Endothelial cell of umbilical vein (primary cell): ENCODE data around the gene CNN2. TPM values are rescaled to one million over a fixed set of nuclear protein-coding genes. Genes with fewer than 3 reads are reported as not detected.

Experiments used
- BruUV-seq: library from RNA; stranded (reverse); fragments of 400-500 nt; replicated peaks from 2 replicates; lab custom pipeline; 2021; lab: Mats Ljungman, UMichigan
- CTCF ChIA-PET: fragments of 300-600, 350-600 bp; sonication (Branson Sonifier 250); formaldehyde crosslinking; loops from one replicate; lab custom pipeline; 2021; ENCODE audit warnings: antibody characterized with exemption, inconsistent platforms; lab: Charles Lee
- POLR2A ChIA-PET: fragments of 300-600, 350-600 bp; sonication (Branson Sonifier 250); formaldehyde crosslinking; loops from one replicate; lab custom pipeline; 2021; ENCODE audit warnings: antibody characterized with exemption, inconsistent platforms; lab: Charles Lee
- DNase-seq: peaks from one replicate; pipeline ENCODE4 v3.0.0-alpha.2; 2011; ENCODE audit warnings: low read depth, low spot score
- FAIRE-seq: peaks from 2 replicates; lab custom pipeline; 2011; peaks lifted over from hg19 to GRCh38; lab: Jason Lieb, UNC
- H2AFZ ChIP-seq: 2 replicates; pipeline ENCODE4 v1.6.0; 2012; ENCODE audit warnings: low read depth, low read length, control low read depth, inconsistent platforms
- H3K27ac ChIP-seq: 2 replicates; pipeline ENCODE4 v1.5.1; 2011; ENCODE audit warnings: low read depth, mild to moderate bottlenecking, control low read depth, low read length, moderate library complexity; ENCODE audit not compliant: insufficient read depth
- H3K27me3 ChIP-seq, 2 experiments: 2 replicates each; pipeline versions ENCODE4 v1.6.0 to v1.6.1; 2011; ENCODE audit warnings: low read length in 2 of 2, mixed read lengths in 1 of 2; ENCODE audit not compliant: control insufficient read depth in 2 of 2, insufficient read depth in 2 of 2
- H3K36me3 ChIP-seq, 2 experiments: 2 replicates in 1 of 2; 3 replicates in 1 of 2; pipeline ENCODE4 v1.5.1; 2011; ENCODE audit warnings: low read length in 2 of 2, mild to moderate bottlenecking in 1 of 2, moderate library complexity in 1 of 2; ENCODE audit not compliant: control insufficient read depth in 2 of 2, insufficient read depth in 2 of 2; ENCODE audit errors: extremely low read depth in 1 of 2
- H3K4me1 ChIP-seq: 3 replicates; pipeline ENCODE4 v1.5.1; 2011; ENCODE audit warnings: mild to moderate bottlenecking, low read length; ENCODE audit not compliant: control insufficient read depth, insufficient read depth; ENCODE audit errors: extremely low read depth
- H3K4me2 ChIP-seq: 2 replicates; pipeline ENCODE4 v1.6.1; 2011; ENCODE audit warnings: low read length, control low read depth, mixed read lengths; ENCODE audit not compliant: insufficient read depth
- H3K4me3 ChIP-seq, 3 experiments: fragments of 200-600 bp in 1 of 3; sonication (generic), shearing (Covaris generic) in 1 of 3; replicated peaks in 1 of 3; 2 replicates each; pipeline ENCODE4 v1.5.1; 2011 to 2016; ENCODE audit warnings: control low read depth in 3 of 3, low read length in 3 of 3, mild to moderate bottlenecking in 2 of 3, inconsistent platforms in 1 of 3, low read depth in 1 of 3, moderate library complexity in 1 of 3; ENCODE audit not compliant: insufficient read depth in 1 of 3
- H3K79me2 ChIP-seq: 2 replicates; pipeline ENCODE4 v1.6.0; 2012; ENCODE audit warnings: low read length, inconsistent platforms; ENCODE audit not compliant: control insufficient read depth, insufficient read depth
- H3K9ac ChIP-seq: replicated peaks from 2 replicates; pipeline ENCODE3; 2011; ENCODE audit warnings: low read length, control low read depth; ENCODE audit not compliant: insufficient read depth; ENCODE audit errors: extremely low read depth
- H3K9me1 ChIP-seq: replicated peaks from 3 replicates; pipeline ENCODE4 v1.6.0; 2011; ENCODE audit warnings: mild to moderate bottlenecking, low read length; ENCODE audit not compliant: control insufficient read depth, insufficient read depth; ENCODE audit errors: extremely low read depth
- H3K9me3 ChIP-seq: replicated peaks from 2 replicates; pipeline ENCODE4 v1.5.1; 2012; ENCODE audit warnings: low read length, inconsistent platforms; ENCODE audit not compliant: control insufficient read depth, insufficient read depth
- H4K20me1 ChIP-seq: replicated peaks from 2 replicates; pipeline ENCODE3; 2011; ENCODE audit warnings: mild to moderate bottlenecking, low read length; ENCODE audit not compliant: control insufficient read depth, insufficient read depth; ENCODE audit errors: extremely low read depth
- CTCF ChIP-seq, 2 donors: IDR thresholded peaks; 1 replicate in 1 of 2; 2 replicates in 1 of 2; pipeline ENCODE4 v1.5.1; 2011; ENCODE audit warnings: low read length in 2 of 2, mild to moderate bottlenecking in 2 of 2, moderate library complexity in 2 of 2, control low read depth in 1 of 2, inconsistent platforms in 1 of 2, low read depth in 1 of 2; ENCODE audit not compliant: insufficient read depth in 1 of 2; ENCODE audit errors: extremely low read depth in 1 of 2
- EZH2 ChIP-seq: IDR thresholded peaks from 2 replicates; pipeline ENCODE4 v1.6.1; 2012; ENCODE audit warnings: borderline replicate concordance, low read depth, mild to moderate bottlenecking, moderate library complexity, low read length, inconsistent platforms; ENCODE audit not compliant: severe bottlenecking
- FOS ChIP-seq: IDR thresholded peaks from 2 replicates; pipeline ENCODE4 v1.6.1; 2011; ENCODE audit warnings: mild to moderate bottlenecking, low read length, moderate library complexity, borderline replicate concordance; ENCODE audit not compliant: insufficient read depth
- GATA2 ChIP-seq: IDR thresholded peaks from 2 replicates; pipeline ENCODE4 v1.7.0; 2011; ENCODE audit warnings: low read depth, mild to moderate bottlenecking, moderate library complexity, mixed read lengths, low read length; ENCODE audit not compliant: insufficient read length, insufficient read depth
- JUN ChIP-seq: IDR thresholded peaks from 2 replicates; pipeline ENCODE4 v1.6.1; 2011; ENCODE audit warnings: borderline replicate concordance, low read depth; ENCODE audit not compliant: insufficient read length, insufficient read depth
- MYC ChIP-seq: IDR thresholded peaks from one replicate; pipeline ENCODE4 v1.6.1; 2011; ENCODE audit warnings: mild to moderate bottlenecking, low read depth, low read length
- POLR2A ChIP-seq: IDR thresholded peaks from 2 replicates; pipeline ENCODE4 v1.6.1; 2012; ENCODE audit warnings: low read depth, mild to moderate bottlenecking, control low read depth, low read length
- POLR2AphosphoS5 ChIP-seq: IDR thresholded peaks from 2 replicates; pipeline ENCODE4 v1.6.1; 2012; ENCODE audit warnings: low read depth, mild to moderate bottlenecking, control low read depth, low read length, moderate library complexity; ENCODE audit not compliant: insufficient read depth
- dilution Hi-C: fragments of 300-500 bp; cut with MboI; formaldehyde crosslinking; loops from one replicate; pipeline ENCODE4 v1.15.0; 2019; ENCODE audit warnings: low sequenced_read_pairs; ENCODE audit not compliant: extremely low pct_ligation_motif_present
- intact Hi-C: fragments of 100-400 bp; cut with micrococcal nuclease; formaldehyde crosslinking; loops from one replicate; pipeline ENCODE4 v1.10.0; 2022
- polyA plus RNA-seq, 4 experiments: library from polyadenylated mRNA; depleted of rRNA in 3 of 4; stranded (reverse) in 3 of 4; unstranded in 1 of 4; fragments of >200 nt; gene quantifications; 2 replicates each; pipeline versions ENCODE4 v1.2.1 to v1.2.3, GENCODE V29; 2011 to 2012; ENCODE audit warnings: missing spikeins in 1 of 4
- total RNA-seq: library from RNA; stranded (reverse); gene quantifications from 2 replicates; pipeline ENCODE4 v1.2.3, GENCODE V29; 2021
- TF ChIP-seq, protein P1 (sequence below): IDR thresholded peaks from 2 replicates; pipeline ENCODE4 v1.6.1; 2011; ENCODE audit not compliant: insufficient read depth, insufficient read length

CNN2 gene
- total and polyA plus RNA-seq, 2 donors (not counting 3 experiments of a cell fraction or from before 2014, with no cell fraction given) = 207 to 286 TPM

DNA sequence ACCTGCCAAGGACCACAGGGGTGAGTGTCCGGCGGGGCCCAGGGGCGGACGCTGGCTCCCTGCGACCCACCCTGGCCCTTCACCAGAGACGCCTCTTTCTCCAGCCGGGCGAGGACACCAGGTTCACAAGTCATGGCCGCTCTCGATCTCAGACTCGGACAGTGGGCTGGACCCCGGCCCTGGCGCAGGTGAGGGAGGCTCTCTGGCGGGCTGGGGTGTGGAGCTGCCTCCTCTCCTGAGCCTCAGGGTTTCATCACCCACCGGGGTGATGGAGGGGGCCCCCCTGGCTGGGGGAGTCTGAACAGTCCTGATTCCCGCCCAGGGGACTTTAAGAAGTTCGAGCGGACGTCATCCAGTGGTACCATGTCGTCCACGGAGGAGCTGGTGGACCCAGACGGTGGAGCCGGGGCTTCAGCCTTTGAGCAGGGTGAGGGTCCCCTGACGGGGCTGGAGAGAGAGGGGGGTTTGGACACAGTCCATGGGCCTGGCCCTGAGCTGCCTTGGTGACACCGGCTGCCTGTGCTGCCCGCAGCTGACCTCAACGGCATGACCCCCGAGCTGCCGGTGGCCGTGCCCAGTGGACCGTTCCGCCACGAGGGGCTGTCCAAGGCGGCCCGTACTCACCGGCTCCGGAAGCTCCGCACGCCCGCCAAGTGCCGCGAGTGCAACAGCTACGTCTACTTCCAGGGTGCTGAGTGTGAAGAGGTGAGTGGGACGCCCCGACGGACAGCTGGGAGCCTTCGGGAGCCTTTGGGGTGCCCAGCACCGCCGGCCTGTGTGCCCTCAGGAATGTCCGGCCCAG lies 54.2 kb downstream of the CNN2 start:
- dilution Hi-C loops = no loop called here
- no peaks in the 10 kb centered on the region for H3K9me1 ChIP-seq
- H4K20me1 ChIP-seq = no peaks in the 10 kb centered on the region
- H3K9me3 ChIP-seq = no peaks in the 10 kb centered on the region
- no peak overlapping the region for H3K4me2 ChIP-seq
- BruUV-seq = no TSS peak
- POLR2A ChIA-PET = interaction anchor here (1.4 kb wide), 1 partner anchor 23 kb away, joined by 4 read pairs; the partner anchor contains the start of gene GPX4
- intact Hi-C loops = no loop called here
- no peak overlapping the region for H3K9ac ChIP-seq
- H2AFZ ChIP-seq = no peak overlapping the region
- FAIRE-seq = no peak
- no peaks in the 10 kb centered on the region for H3K4me1 ChIP-seq
- no peaks in the 10 kb centered on the region for H3K79me2 ChIP-seq
- no peak overlapping the region for H3K27ac ChIP-seq
- CTCF ChIA-PET = interaction anchor here (0.6 to 3.7 kb wide), 5 partner anchors 10 to 119 kb away, joined by 3 to 14 read pairs (median 3); partner anchors contain the start of genes ARHGAP45 and GPX4
- DNase-seq = no peak
- H3K36me3 ChIP-seq = no peaks in the 10 kb centered on the region
- TF ChIP-seq GATA2 (no peak), JUN (no peak), POLR2A (no peak), FOS (no peak), CTCF (IDR thresholded peaks at IDR 0.05; ENCODE audit: extremely low read depth in 1 of 2, insufficient read depth in 1 of 2, low read depth in 1 of 2, low read length in 2 of 2) (no peak), MYC (no peak), EZH2 (no peak), POLR2AphosphoS5 (no peak)
- TF ChIP-seq, protein P1, sequence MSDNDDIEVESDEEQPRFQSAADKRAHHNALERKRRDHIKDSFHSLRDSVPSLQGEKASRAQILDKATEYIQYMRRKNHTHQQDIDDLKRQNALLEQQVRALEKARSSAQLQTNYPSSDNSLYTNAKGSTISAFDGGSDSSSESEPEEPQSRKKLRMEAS = no peak
- H3K27me3 ChIP-seq = no peaks in the 10 kb centered on the region
- H3K4me3 ChIP-seq = no peak overlapping the region
